DOHH2 (cell line): ENCODE measurements around the gene MLLT6.

Experiments
- EZH2phosphoT487 ChIP-seq: fragments of 200-600 bp; sonication (generic); IDR thresholded peaks from 2 replicates; pipeline ENCODE4 v1.6.1; 2017; ENCODE audit warnings: borderline replicate concordance, mild to moderate bottlenecking, antibody characterized with exemption, low read length, moderate library complexity, mixed read lengths
- TF ChIP-seq, protein P1 (sequence below): fragments of 200-600 bp; sonication (generic); IDR thresholded peaks from one replicate; pipeline ENCODE4 v1.5.1; 2014; ENCODE audit warnings: antibody characterized with exemption, mild to moderate bottlenecking, low read depth, low read length; ENCODE audit not compliant: poor library complexity, severe bottlenecking

- TF ChIP-seq, protein P1, sequence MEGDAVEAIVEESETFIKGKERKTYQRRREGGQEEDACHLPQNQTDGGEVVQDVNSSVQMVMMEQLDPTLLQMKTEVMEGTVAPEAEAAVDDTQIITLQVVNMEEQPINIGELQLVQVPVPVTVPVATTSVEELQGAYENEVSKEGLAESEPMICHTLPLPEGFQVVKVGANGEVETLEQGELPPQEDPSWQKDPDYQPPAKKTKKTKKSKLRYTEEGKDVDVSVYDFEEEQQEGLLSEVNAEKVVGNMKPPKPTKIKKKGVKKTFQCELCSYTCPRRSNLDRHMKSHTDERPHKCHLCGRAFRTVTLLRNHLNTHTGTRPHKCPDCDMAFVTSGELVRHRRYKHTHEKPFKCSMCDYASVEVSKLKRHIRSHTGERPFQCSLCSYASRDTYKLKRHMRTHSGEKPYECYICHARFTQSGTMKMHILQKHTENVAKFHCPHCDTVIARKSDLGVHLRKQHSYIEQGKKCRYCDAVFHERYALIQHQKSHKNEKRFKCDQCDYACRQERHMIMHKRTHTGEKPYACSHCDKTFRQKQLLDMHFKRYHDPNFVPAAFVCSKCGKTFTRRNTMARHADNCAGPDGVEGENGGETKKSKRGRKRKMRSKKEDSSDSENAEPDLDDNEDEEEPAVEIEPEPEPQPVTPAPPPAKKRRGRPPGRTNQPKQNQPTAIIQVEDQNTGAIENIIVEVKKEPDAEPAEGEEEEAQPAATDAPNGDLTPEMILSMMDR: no peak
- TF ChIP-seq EZH2phosphoT487: no peak
Observed at GRCh38 chr17:38717139-38717745, 12.2 kb downstream of the MLLT6 start.
